ENCODE measurements around the gene ERFL.

The ERFL gene

DNA sequence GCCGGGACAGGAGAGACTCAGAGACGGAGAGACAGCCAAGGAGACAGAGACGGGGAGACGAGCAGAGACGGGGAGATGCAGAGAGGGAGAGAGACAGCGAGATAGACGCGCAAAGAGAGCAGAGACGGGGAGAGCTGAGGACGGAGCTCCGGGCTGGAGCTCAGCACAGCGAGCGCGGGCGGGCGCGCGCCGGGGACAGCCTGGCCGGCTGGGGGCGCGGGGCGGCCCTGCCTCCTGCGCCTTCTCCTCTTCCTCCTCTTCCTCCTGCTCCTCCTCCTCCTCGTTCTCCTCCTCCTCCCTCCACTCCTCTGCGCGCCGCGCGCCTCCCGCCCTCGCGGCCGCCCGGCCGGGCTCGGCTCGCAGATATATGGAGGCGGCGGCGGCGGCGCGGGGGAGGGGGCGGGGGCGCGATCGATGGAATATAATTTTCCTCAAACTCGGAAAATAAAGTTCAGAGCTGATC is at the start of gene ERFL:
TSS of gene ERFL (minus strand) at position 229 of the 463 bp plus-strand sequence. CDS start 15,530 bp downstream, outside the sequence.
- DNase-seq: no peak

DNA sequence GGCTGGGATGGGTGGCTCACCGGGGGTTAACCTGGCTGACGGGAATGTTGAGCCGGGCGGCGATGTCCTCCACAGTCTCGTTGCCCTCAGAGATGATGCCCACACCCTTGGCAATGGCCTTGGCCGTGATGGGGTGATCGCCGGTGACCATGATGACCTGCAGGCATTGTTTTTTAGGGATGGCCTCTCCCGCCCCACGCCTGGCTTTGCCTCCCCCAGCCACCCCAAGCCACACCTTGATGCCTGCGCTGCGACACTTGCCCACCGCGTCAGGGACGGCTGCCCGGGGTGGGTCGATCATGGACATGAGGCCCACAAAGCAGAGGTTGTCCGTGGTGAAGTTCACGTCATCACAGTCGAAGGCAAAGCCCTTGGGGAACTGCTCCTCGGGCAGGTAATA is 49.7 kb upstream of the ERFL start:
- DNase-seq: no peak

DNA sequence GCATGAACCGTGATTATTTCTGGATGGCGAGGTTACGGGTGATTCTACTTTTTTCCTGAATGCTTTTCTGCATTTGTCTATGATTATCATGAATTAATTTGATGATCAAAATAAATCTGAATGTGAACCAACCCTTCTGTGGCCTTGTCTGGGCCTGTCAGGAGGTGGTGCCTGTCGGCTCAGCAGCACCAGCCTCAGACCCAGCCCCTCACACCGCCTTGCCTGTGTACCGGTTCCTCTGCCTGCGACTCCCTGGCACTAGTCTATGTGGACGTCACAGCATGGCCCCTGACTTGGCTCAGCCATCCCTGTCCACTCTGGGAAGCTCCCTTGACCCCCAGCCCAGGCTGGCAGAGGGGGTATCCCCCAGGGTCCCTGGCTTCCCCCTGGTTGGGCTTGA is 46.4 kb upstream of the ERFL start:
- DNase-seq: no peak

DNA sequence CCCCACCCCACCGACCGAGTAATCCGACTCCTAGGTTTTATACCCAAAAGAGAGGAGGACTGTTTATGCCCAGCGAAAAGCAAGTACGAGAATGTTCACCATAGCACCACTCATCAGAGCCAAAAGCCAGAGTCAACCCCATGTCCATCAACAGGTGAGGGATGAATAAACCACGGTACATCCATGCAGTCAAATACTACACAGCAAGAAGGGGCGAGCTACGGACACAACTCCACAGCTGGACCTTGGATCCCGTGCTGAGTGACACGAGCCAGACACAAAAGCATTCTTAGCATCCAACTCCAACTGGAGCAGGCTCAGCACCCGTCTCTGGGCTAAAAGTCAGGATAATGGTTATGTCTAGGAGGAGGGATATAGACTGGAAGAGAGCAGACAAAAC is 43.1 kb upstream of the ERFL start:
- no peak for DNase-seq

DNA sequence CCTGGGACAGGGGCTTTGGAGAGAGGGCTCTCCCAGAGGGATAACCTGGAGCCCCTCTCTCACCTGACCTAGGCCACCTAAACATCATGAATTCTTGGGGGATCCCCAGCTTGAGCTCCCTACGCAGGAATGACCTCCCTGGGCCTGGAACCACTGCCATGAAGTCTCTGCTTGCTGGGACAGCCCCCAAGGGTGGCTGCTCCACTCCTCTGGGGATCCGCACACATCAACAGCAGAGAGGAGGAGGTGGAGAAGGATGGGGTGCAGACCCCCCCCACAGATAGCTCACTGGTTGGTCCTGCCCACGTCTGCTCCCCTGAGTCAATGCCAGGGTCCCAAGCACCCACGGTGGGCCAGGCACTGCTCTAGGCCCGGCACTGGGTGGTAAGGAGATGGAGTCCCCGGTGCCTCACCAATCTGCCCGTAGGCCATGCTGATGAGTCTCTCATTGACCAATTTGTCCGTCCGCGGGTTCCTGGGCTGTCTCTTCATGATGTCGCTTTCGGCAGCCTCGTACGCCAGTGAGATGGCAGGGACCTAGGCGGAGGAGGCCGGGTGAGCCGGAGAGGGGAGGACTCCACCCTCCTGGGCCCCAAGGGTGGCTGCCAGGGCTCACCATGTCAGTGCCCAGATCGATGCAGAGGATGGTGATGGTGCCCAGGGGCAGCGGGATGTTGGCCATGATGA is 41.7 kb upstream of the ERFL start:
- no peak for DNase-seq

DNA sequence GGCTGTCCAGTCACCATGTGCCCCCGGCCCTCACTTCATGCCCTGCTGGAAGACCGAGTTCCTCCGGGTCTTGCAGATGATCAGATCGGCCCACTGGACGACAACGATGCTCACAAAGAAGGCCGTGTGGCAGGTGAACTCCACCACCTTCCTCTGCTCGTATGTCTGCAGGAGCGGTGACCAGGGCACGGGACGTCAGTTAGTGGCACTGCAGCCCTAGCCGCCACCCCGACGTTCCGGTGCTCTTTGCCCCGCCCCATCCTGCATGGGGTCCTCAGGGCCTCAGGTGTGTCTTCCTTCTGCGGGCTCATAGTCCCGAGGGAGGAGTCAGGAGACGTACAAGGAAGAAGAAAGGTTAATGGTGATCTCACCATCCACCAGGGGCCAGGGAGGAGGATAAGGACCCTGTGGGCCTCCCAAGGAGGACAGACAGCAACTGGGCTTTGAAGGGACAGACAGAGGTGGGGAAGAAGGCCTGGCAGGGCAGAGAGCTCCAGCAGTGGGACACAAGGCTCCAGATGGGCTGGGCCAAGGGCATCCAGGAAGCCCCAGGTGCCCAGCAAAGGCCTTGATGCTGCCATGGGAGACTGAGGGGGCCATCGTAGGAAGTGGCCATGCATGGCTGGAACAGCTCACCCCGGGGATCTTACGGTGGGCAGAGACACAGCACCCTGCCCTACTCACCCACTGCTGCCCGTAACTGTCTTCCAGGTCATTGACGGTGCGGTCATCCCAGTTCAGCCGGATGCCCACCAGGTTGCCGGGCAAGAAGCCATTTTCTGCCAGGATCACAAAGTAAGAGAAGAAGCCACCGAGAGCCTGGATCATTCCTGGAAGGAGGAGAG is 40.7 kb upstream of the ERFL start:
- DNase-seq: no peak

DNA sequence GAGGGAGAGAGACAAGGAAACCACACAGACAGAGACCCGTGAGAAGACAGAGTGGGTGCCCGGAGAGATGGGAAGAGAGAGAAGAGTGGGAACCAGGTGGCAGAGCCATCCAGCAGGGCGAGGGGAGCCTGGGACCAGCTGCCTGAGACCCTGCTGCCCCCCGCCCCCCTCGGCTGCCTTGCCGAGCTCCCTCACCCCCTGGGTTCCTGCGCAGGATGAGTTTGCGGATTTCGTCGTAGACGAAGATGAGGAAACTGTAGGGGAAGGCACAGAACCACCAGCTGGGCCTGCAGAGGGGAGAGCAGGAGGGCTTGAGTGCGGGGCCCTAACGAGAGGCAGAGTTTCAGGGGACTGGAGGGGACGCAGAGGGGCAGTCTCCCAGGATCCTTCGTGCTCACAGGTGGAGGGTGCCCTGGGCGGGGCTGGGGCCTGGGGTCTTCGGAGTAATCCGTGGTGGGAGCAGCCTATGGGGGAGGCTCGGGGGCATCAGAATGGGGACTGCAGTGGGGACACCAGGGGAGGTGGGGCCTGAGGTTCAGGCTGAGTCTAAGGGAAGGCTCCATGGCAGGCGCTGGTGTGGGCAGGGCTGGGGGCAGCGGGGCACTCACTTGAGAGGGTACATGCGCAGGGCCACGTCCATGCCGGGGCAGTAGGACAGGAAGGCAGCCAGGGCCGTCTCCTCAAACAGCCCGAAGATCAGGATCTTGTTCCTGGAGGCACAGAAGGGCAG is 39.0 kb upstream of the ERFL start:
- DNase-seq: no peak

DNA sequence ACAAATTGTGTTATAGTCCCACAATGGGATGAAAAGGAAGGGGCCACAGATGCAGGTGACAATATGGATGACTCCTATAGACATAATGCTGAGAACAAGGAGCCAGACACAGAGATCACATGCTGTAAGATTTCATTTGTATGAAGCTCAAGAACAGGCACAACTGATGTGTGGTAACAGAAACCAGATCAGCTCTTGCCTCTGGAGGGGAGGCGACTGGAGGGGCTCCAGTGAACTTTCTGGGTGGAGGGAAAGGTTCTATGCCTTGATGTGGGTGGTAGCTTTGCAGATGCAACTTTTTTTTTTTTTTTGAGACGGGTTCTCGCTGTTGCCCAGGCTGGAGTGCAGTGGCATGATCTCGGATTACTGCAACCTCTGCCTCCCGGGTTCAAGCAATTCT is 36.9 kb upstream of the ERFL start:
- no peak for DNase-seq

DNA sequence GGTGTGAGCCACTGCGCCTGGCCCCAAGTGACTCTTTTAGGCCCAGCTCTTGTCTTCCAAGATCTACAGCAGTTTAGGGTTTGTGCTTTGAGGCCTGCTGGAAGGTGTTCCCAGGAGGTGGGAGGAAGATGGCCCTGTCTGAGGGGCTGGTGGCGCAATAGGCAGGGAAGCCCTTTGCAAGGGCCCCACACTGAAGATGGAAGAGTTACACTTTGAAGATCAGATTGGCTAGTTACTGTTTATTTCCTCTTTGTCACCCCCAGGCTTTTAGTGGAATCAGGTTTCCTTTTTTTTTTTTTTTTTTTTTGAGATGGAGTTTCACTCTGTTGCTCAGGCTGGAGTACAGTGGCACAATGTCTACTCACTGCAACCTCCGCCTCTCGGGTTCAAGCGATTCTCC is 32.7 kb upstream of the ERFL start:
- DNase-seq: no peak

DNA sequence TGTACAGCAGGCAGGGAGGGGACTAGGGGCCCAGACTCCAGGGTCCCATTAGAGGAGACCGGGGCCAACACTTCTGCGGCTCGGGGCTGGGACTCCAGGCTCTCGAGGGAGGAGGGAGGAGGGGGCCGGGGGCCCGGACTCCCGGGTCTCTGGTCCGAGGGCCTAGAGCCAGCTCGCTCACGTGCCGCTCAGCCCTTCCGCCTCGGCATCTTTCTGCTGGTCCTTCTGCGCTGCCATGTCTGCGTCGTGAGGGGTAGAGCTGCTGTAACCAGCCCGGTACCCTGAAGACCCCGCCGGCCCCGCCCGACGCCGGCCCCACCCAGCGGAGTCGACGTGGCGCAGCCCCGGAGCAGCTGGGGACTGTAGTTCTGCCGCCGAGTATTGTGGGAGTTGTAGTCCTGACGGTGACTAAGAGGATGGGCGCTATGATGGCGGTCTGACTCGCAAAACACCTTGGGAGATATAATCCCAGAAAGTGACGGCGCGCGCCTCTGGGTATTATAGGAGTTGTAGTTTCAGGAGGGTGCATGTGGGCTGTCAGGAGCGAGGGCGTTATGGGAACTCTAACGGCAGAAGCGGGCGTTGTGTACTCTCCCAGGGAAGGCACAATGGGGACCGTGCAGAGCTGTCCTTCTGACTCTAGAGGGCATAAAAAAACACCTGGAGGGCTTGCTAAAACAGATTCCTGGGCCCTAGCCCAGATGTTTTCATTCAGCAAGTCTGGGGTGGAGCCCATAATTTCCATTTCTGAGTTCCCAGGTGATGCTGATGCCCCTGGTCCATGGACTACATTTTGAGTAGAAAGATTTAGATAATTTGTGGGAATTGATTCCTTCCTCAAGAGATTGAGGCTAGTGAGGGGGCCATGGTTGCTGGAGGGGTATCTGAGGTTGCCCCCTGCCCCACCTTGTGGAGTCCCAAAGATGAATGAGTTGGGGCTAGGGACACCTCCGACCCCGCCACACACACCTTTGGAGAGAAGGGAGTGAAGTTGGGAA is 31.1 kb upstream of the ERFL start, which contains the start of gene RABAC1:
TSS of gene RABAC1 (minus strand) at position 266 of the 998 bp plus-strand sequence. CDS start at position 237, 29 bp downstream.
- DNase-seq: peak; percentile 84 to 85

DNA sequence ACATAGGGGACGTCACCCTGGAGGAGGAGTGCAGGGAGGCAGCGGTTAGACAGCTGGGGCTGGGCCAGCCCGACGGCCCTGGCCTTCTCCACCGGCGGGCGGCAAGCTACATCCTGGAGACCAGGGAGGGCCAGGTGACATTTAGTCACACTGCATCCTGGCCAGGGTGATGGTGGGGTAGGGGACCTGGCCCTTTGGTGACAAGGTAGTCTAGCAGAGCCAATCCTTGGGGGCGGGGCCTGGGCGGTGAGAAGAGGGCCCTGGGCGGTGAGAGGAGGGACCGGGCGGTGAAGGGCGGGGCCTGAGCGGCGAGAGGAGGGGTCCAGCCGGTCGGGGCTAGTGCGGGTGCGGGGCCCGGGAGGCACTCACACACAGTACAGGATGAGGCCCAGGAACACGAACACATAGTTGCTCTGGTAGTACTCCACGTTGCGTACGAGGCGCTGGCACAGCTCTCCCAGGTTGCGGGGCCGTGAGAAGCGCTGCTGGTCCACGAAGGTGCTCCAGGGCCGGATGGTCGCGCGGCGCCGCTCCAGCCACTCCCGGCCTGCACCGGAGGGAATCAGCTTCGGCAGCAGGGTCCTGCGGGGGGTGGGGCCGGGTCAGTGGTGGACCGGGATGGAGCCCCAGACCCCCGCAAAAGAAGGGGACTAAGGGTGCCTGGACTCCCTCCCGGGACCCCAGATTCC is 30.3 kb upstream of the ERFL start:
- peak; percentile 78 to 80 for DNase-seq

DNA sequence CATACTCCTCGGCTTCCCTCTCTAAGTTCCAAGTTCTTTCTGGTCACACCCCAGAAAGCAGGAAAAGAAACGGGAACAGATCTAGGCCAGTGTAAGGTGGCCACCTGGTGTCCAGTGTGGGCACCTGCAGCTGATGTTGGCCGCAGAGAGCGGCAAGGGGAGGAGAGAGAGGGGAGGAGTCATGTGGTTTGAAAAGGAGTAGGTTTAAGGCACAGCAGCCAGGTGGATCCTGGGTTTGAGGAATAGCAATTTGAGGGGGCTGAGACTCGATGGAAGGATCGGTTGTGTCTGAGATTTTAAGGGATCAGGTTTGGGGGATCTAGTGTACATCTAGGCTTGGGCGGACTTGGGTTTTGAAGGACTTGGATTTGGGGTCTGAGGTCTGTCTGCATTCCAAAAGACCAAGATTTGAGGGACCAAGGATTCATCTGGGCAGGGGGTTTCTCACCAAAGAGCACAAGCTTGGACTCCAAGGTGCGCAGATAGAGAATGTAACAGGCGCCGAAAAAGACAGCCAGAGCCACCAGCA is 29.7 kb upstream of the ERFL start:
- no peak for DNase-seq

DNA sequence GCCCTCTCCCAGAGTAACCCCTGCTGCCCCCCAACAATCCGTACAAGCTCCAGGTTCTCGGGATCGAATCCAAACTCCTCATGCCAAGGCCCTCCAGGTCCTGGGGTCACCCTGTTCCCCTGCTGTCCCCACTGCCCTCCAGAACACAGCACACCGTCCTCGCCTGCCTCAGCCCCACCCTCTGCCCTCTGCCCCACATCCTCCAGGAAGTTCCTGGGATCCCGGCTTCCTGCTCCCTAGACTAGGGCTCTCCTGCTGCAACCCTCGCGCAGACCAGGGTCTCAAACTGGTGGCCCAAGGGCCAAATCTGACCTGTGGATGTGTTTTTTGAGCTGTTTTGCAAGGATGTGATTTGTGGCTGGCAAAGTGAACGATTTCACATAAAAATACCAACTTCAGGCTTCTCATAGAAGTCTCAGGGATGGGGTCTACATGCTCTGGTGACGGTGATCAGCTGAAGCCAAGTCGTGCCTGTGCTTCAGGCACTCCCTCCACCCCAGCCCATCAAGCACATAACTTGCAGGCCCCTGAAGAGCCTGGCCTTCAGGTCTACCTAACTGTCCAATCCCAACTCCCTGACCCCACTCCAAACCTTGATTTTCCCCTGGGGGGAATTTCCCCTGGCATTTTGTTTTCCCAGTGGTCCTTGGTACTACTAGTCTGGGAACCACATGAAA is 29.1 kb upstream of the ERFL start:
- no peak for DNase-seq

DNA sequence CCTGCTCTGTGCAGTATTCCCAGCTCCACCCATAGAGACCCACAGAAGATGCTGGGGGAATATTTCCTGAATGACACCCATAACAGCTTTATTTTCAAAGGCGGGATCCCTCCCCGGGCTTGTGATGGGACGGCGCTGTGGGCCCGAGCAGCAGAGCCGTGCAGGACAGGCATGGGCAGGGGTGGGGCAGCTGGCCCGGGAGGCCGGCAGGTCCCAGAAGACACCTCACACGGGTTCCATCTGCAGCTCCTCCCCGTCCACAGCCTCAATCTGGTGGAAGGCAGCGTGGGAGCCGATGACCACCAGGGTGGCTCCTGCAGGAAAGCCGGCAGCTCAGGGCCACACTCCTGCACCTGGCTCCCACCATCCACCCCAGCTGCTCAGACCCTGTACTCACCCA is 28.4 kb upstream of the ERFL start:
- no peak for DNase-seq

DNA sequence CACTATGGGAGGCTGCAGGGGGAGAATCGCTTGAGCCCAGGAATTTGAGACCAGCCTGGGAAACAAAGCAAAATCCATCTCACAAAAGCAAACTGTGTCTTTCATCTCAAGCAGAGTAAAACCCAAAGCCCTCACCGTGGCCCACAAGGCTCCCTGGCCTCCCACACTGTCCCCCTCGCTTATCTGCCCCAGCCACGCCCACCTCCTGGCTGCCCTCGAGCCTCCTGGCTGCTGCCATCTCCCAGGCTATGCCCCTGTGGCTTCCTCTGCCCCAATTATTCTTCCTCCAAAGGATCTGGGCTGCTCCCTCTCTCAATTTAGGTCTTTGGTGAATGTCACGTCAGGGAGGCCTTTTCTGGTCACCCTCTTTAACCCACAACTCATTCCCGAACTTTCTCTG is 27.3 kb upstream of the ERFL start:
- no peak for DNase-seq

DNA sequence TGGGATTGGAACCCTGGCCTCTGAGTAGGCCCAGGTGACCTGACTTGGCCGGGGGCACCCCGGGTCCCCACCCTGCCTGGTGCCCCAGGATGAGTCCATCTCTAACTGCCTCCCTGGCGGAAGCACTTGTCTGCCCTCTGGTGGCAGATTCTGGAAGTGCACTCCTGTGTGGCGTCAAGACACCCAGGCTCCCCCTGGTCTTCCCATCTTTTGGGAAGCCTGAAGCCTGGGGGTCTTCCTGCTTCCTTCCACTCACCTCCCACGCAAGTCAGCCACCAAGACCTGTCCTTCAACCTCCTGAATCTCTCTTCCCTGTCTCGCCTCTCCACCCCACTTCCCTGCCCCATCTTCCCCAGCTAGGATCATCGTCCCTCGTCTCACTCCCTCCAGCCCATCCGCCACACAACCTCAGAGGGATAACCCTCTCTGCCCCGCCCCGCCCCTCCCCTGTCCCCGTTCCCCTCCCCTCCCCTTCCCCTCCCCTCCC is 23.5 kb upstream of the ERFL start:
- peak; percentile 88 to 91 for DNase-seq

DNA sequence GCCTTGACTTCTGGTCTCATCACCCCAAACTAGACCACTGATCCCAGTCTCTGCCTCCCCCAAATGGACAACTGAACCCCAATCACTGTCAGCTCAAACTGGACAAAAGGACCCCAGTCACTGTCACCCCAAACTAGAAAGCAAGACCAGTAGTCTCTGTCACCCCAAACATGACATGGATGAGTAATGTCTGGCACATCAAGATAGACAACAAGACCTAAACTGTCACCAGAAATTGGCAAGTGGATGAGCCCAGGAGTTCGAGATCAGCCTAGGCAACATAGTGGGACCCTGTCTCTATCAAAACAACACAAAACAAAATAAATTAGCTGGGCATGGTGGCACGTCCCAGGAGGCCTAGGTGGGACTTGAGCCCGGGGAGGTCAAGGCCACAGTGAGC is 18.8 kb upstream of the ERFL start:
- no peak for DNase-seq

DNA sequence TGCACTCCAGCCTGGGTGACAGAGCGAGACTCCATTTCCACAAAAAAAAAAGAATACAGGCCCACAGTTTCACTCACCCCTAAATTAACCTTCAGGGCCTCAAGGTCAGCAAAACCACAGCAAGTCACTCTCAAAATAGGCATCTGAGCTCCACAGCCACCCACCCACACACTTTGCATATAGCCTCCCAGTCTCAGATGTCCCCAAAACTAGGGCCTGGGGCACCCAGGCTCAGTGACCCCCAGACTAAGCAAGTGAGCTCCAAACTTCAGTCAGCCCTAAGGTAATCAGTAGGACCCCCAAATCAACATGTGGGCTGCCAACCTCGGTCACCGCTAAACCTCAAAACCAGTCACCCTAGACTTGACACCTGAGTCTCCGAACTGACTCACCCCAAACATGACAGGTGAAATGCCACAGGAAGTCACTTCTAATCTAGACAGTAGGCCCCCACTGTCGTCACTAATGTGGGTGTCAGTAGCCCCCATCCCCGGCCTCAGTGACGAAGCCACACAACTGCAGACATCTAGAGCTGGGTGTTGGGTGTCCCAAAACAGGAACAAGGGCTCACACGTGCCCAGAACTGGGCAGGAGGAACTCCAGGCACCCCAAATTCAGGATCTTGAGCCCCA is 17.0 kb upstream of the ERFL start:
- DNase-seq: peak; percentile 84 to 88

DNA sequence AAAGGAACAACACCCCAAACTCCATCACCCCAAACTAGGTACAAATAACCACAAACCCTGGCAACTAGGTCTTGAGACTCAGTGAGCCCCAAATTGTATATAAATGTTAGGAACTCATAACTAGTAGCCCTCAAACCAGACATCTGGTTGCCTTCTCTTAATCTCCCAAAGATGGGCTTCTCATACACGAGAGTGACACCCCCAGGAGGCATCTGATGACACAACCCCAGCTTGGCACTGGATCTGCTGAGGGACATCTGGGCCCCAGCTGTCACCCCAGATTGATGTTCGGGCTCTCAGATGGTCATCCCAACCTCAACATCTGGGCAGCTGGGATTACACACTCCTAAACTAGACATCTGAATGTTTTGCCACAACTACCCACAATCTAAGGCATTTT is 16.1 kb upstream of the ERFL start:
- no peak for DNase-seq

All from activated CD4-positive, alpha-beta T cell treated with anti-CD3 and anti-CD28 coated beads, Interleukin-2, amount 50 U/mL, for 4 hours (primary cell).